GM19452 (cell line): ENCODE data around the gene ISLR2.

Experiments used
- ATAC-seq: cut with Tn5 transposase; IDR thresholded peaks from one replicate; pipeline ENCODE4 v1.9.1; 2021; ENCODE audit not compliant: unreplicated experiment

Gene ISLR2

GRCh38 chr15:74127954-74128784 lies 2.2 kb upstream of the ISLR2 start:
- ATAC-seq, result no peak

- ATAC-seq, result no peak
These were observed 1.4 kb upstream of the ISLR2 start for GRCh38 chr15:74128785-74129585.

GRCh38 chr15:74129586-74130154 lies 716 bp upstream of the ISLR2 start:
- ATAC-seq, result no peak

- ATAC-seq, result no peak
These were observed 652 bp downstream of the ISLR2 start for GRCh38 chr15:74130849-74131627.

- no peak for ATAC-seq
These were observed 1.4 kb downstream of the ISLR2 start for GRCh38 chr15:74131628-74132413.

- no peak for ATAC-seq
These were observed 2.6 kb downstream of the ISLR2 start for GRCh38 chr15:74132681-74133651.

- ATAC-seq, result no peak
These were observed 3.5 kb downstream of the ISLR2 start for GRCh38 chr15:74133694-74134386.

GRCh38 chr15:74134387-74135027 lies 4.1 kb downstream of the ISLR2 start:
- ATAC-seq, result no peak

GRCh38 chr15:74135041-74135565 lies 4.7 kb downstream of the ISLR2 start:
- no peak for ATAC-seq

GRCh38 chr15:74136540-74136813 lies 6.1 kb downstream of the ISLR2 start:
- no peak for ATAC-seq

- no peak for ATAC-seq
These were observed 6.6 kb downstream of the ISLR2 start for GRCh38 chr15:74136814-74137536.

GRCh38 chr15:74137537-74137894 lies 7.1 kb downstream of the ISLR2 start:
- ATAC-seq, result no peak

GRCh38 chr15:74138642-74139041 lies 8.3 kb downstream of the ISLR2 start:
- ATAC-seq, result no peak

- ATAC-seq, result no peak
These were observed 11.2 kb downstream of the ISLR2 start for GRCh38 chr15:74141591-74141990.

GRCh38 chr15:74144153-74144775 lies 13.9 kb downstream of the ISLR2 start:
- ATAC-seq, result no peak

- no peak for ATAC-seq
These were observed 16.0 kb downstream of the ISLR2 start for GRCh38 chr15:74146277-74146800.

- no peak for ATAC-seq
These were observed 16.7 kb downstream of the ISLR2 start for GRCh38 chr15:74147051-74147450.
